HCT116 (cell line): ENCODE measurements around the gene KIF26A. TPM values are rescaled to one million over a fixed set of nuclear protein-coding genes. Genes with fewer than 3 reads are reported as not detected.

ENCODE experiments used
- ATAC-seq: fragments of 200-7000 bp; cut with Tn5 transposase; 2 replicates; pipeline ENCODE4 v1.9.1; 2020; ENCODE audit warnings: mild to moderate bottlenecking, moderate library complexity
- BruUV-seq: library from RNA; stranded (reverse); fragments of 400-500 nt; replicated peaks from 2 replicates; lab custom pipeline; 2021; lab: Mats Ljungman, UMichigan
- CTCF ChIA-PET: fragments of 300-600 bp; sonication (Branson Sonifier 250); formaldehyde crosslinking; loops from one replicate; lab custom pipeline; 2021; ENCODE audit warnings: antibody characterized with exemption; lab: Charles Lee
- POLR2A ChIA-PET: fragments of 300-600, 350-600 bp; sonication (Branson Sonifier 250); formaldehyde crosslinking; loops from one replicate; lab custom pipeline; 2021; ENCODE audit warnings: antibody characterized with exemption; lab: Charles Lee
- RAD21 ChIA-PET, 2 experiments: fragments of 300-600 bp; sonication (Branson Sonifier 250); formaldehyde crosslinking; loops; one replicate each; lab custom pipeline; 2023; ENCODE audit warnings: low total read pairs in 2 of 2; ENCODE audit not compliant: uncharacterized antibody in 2 of 2, unreplicated experiment in 2 of 2, low non-redundant PET in 1 of 2; lab: Charles Lee
- DNase-seq: peaks from one replicate; pipeline ENCODE4 v3.0.0-alpha.2; 2010; ENCODE audit warnings: low read depth, low spot score
- H2AFZ ChIP-seq: fragments of 200-600 bp; shearing (Covaris generic), sonication (generic); 2 replicates; pipeline ENCODE4 v1.6.1; 2017; ENCODE audit warnings: low read depth, mixed run types, mixed read lengths, antibody characterized with exemption, low read length; ENCODE audit not compliant: poor library complexity, severe bottlenecking
- H3K27ac ChIP-seq: 2 replicates; pipeline ENCODE4 v1.5.1; 2012; ENCODE audit warnings: low read depth, low read length
- H3K27me3 ChIP-seq: fragments of 200-600 bp; sonication (generic); 2 replicates; pipeline ENCODE4 v1.6.1; 2016; ENCODE audit warnings: mixed run types, low read length, mixed read lengths; ENCODE audit not compliant: insufficient read depth
- H3K36me3 ChIP-seq, 2 experiments: fragments of 200-500 bp in 1 of 2; fragments of 200-600 bp in 1 of 2; sonication (Bioruptor generic) in 1 of 2; sonication (generic) in 1 of 2; 2 replicates each; pipeline versions ENCODE4 v1.5.1 to v1.6.1; 2014 to 2016; ENCODE audit warnings: low read length in 2 of 2, inconsistent platforms in 1 of 2, mixed read lengths in 1 of 2, mixed run types in 1 of 2; ENCODE audit not compliant: insufficient read depth in 2 of 2, control insufficient read depth in 1 of 2
- H3K4me1 ChIP-seq, 2 experiments: fragments of 200-600 bp in 1 of 2; sonication (generic) in 1 of 2; 2 replicates each; pipeline versions ENCODE4 v1.5.1 to v1.6.1; 2012 to 2017; ENCODE audit warnings: low read length in 2 of 2, inconsistent platforms in 1 of 2, mild to moderate bottlenecking in 1 of 2, mixed read lengths in 1 of 2, mixed run types in 1 of 2, moderate library complexity in 1 of 2; ENCODE audit not compliant: insufficient read depth in 2 of 2, control insufficient read depth in 1 of 2
- H3K4me2 ChIP-seq: fragments of 200-600 bp; sonication (generic); 2 replicates; pipeline ENCODE4 v1.6.1; 2017; ENCODE audit warnings: mixed run types, low read length, mixed read lengths
- H3K4me3 ChIP-seq, 2 experiments: fragments of 200-600 bp in 1 of 2; sonication (generic) in 1 of 2; replicated peaks in 1 of 2; 2 replicates each; pipeline ENCODE4 v1.5.1; 2011 to 2016; ENCODE audit warnings: low read length in 2 of 2, control low read depth in 1 of 2, low read depth in 1 of 2, mild to moderate bottlenecking in 1 of 2, mixed read lengths in 1 of 2, mixed run types in 1 of 2
- H3K79me2 ChIP-seq: fragments of 200-600 bp; sonication (generic); 2 replicates; pipeline ENCODE4 v1.6.1; 2017; ENCODE audit warnings: mild to moderate bottlenecking, mixed run types, low read length, moderate library complexity, mixed read lengths; ENCODE audit not compliant: insufficient read depth
- H3K9ac ChIP-seq: fragments of 200-600 bp; sonication (generic); 2 replicates; pipeline ENCODE4 v1.6.1; 2016; ENCODE audit warnings: low read length, mixed read lengths
- H3K9me2 ChIP-seq: fragments of 200-600 bp; sonication (generic), shearing (Covaris generic); 2 replicates; pipeline ENCODE4 v1.6.1; 2017; ENCODE audit warnings: mixed run types, mild to moderate bottlenecking, moderate library complexity; ENCODE audit not compliant: insufficient read depth
- H3K9me3 ChIP-seq, 2 experiments: fragments of 200-500 bp in 1 of 2; fragments of 200-600 bp in 1 of 2; sonication (Bioruptor generic) in 1 of 2; sonication (generic) in 1 of 2; 2 replicates each; pipeline ENCODE4 v1.6.1; 2014 to 2017; ENCODE audit warnings: low read length in 2 of 2, mixed read lengths in 2 of 2, inconsistent platforms in 1 of 2, low read depth in 1 of 2, mild to moderate bottlenecking in 1 of 2, mixed run types in 1 of 2, moderate library complexity in 1 of 2; ENCODE audit not compliant: control insufficient read depth in 1 of 2, insufficient read depth in 1 of 2
- H4K20me1 ChIP-seq: fragments of 200-600 bp; sonication (generic), shearing (Covaris generic); 2 replicates; pipeline ENCODE4 v1.6.1; 2017; ENCODE audit warnings: mixed run types, mild to moderate bottlenecking, moderate library complexity; ENCODE audit not compliant: insufficient read depth
- RAD21 ChIP-seq: IDR thresholded peaks from 2 replicates; pipeline ENCODE4 v1.6.1; 2012; ENCODE audit warnings: low read depth, mild to moderate bottlenecking
- SRF ChIP-seq: IDR thresholded peaks from 2 replicates; pipeline ENCODE4 v1.6.1; 2012; ENCODE audit warnings: low read depth
- ZFX ChIP-seq: fragments of 450-650 bp; IDR thresholded peaks from 2 replicates; pipeline ENCODE4 v1.6.1; 2017
- intact Hi-C: fragments of 100-400 bp; cut with micrococcal nuclease; formaldehyde crosslinking; loops from 2 replicates; pipeline ENCODE4 v1.10.0; 2022
- total RNA-seq: library from RNA; stranded (reverse); gene quantifications from one replicate; pipeline ENCODE4 v1.2.1, GENCODE V29; 2021; ENCODE audit not compliant: unreplicated experiment
- TF ChIP-seq, protein P1 (sequence below), 3 experiments: fragments of 200-600 bp in 1 of 3; sonication (generic) in 1 of 3; IDR thresholded peaks in 2 of 3; conservative IDR thresholded peaks in 1 of 3; 2 replicates each; pipeline ENCODE4 v1.5.1; 2012 to 2017; ENCODE audit warnings: low read depth in 2 of 3, low read length in 2 of 3, antibody characterized with exemption in 1 of 3, borderline replicate concordance in 1 of 3, control low read depth in 1 of 3, mild to moderate bottlenecking in 1 of 3, mixed read lengths in 1 of 3, mixed run types in 1 of 3, moderate library complexity in 1 of 3; ENCODE audit not compliant: insufficient read depth in 1 of 3

Gene KIF26A
- total RNA-seq, 1 experiment from 2014 or later = 10.2 TPM

DNA sequence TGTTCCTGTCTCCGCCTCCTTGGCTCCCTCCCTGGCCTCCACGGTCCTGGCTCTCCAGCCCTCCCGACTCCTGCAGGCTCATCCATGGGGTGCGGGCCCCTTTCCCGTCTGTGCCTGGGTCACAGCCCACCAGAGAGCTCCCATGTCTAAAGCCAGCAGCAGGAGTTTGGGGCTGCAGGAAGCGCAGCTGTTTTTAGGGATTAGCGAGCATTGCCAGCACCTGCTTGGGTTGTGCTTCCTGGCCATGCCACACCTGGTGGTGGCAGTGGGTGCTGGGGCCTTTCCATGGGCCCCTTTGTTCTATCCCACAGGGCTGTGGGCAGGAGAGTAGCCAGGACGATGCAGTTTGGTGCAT, 64.7 kb downstream of the KIF26A start:
- Histone ChIP-seq H2AFZ (no peak overlapping the region), H3K4me1 (no peaks in the 10 kb centered on the region), H3K9ac (no peak overlapping the region), H3K27me3 (peaks cover 1% of the 10 kb centered on the region; the same call in 1 of the 2 replicates), H3K4me3 (no peak overlapping the region), H3K9me2 (no peaks in the 10 kb centered on the region), H3K79me2 (no peaks in the 10 kb centered on the region), H3K4me2 (no peak overlapping the region), H3K9me3 (no peaks in the 10 kb centered on the region), H3K36me3 (no peaks in the 10 kb centered on the region), H4K20me1 (no peaks in the 10 kb centered on the region), H3K27ac (no peak overlapping the region)
- POLR2A ChIA-PET = no interaction called here
- RAD21 ChIA-PET = no interaction called here
- ATAC-seq = no peak
- TF ChIP-seq RAD21 = no peak
- no peak for TF ChIP-seq SRF
- TF ChIP-seq, protein P1, sequence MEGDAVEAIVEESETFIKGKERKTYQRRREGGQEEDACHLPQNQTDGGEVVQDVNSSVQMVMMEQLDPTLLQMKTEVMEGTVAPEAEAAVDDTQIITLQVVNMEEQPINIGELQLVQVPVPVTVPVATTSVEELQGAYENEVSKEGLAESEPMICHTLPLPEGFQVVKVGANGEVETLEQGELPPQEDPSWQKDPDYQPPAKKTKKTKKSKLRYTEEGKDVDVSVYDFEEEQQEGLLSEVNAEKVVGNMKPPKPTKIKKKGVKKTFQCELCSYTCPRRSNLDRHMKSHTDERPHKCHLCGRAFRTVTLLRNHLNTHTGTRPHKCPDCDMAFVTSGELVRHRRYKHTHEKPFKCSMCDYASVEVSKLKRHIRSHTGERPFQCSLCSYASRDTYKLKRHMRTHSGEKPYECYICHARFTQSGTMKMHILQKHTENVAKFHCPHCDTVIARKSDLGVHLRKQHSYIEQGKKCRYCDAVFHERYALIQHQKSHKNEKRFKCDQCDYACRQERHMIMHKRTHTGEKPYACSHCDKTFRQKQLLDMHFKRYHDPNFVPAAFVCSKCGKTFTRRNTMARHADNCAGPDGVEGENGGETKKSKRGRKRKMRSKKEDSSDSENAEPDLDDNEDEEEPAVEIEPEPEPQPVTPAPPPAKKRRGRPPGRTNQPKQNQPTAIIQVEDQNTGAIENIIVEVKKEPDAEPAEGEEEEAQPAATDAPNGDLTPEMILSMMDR (IDR thresholded peaks at IDR 0.05 in 2 of 3, conservative IDR thresholded peaks at IDR 0.05 in 1 of 3; ENCODE audit: borderline replicate concordance in 1 of 3, insufficient read depth in 1 of 3, low read depth in 2 of 3, low read length in 2 of 3) = no peak
- intact Hi-C loops = no loop called here
- no TSS peak for BruUV-seq
- CTCF ChIA-PET = no interaction called here
- DNase-seq = no peak

DNA sequence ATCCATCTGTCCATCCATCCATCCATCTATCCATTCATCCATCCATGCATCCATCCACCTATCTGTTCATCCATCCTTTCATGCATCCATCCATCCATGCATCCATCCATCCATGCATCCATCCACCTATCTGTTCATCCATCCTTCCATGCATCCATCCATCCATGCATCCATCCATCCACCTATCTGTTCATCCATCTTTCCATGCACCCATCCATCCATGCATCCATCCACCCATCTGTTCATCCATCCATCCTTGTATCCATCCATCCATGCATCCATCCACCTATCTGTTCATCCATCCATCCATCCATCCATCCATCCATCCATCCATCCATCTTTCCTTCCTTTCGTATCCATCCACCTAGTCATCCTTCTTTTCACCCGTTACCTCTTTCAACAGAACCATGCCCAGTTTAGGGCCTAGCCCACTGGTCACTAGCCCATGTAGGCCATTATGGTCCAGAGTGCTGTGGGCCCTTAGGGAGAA, 66.3 kb downstream of the KIF26A start:
- RAD21 ChIA-PET = no interaction called here
- CTCF ChIA-PET = no interaction called here
- intact Hi-C loops = no loop called here
- no peak for ATAC-seq
- BruUV-seq = no TSS peak
- POLR2A ChIA-PET = no interaction called here
- TF ChIP-seq ZFX = no peak
- no peaks in the 10 kb centered on the region for H3K4me1 ChIP-seq
- H3K27ac ChIP-seq = no peak overlapping the region
- no peaks in the 10 kb centered on the region for H4K20me1 ChIP-seq
- no peaks in the 10 kb centered on the region for H3K27me3 ChIP-seq
- no peak overlapping the region for H2AFZ ChIP-seq
- H3K79me2 ChIP-seq = no peaks in the 10 kb centered on the region
- no peak overlapping the region for H3K4me3 ChIP-seq
- no peak overlapping the region for H3K4me2 ChIP-seq
- no peak overlapping the region for H3K9ac ChIP-seq
- no peaks in the 10 kb centered on the region for H3K9me3 ChIP-seq
- no peak for DNase-seq
- H3K9me2 ChIP-seq = no peaks in the 10 kb centered on the region
- no peaks in the 10 kb centered on the region for H3K36me3 ChIP-seq
